Middle frontal gyrus (tissue), 1 donor: Measurements from ENCODE around the gene WRAP73.

Experiments
- DNase-seq: peaks from one replicate; pipeline ENCODE4 v3.0.0-alpha.2; 2015; ENCODE audit warnings: low spot score; ENCODE audit errors: extremely low spot score

The WRAP73 gene

GRCh38 chr1:3669421-3669821 is 19.5 kb upstream of the WRAP73 start:
- no peak for DNase-seq

DNA sequence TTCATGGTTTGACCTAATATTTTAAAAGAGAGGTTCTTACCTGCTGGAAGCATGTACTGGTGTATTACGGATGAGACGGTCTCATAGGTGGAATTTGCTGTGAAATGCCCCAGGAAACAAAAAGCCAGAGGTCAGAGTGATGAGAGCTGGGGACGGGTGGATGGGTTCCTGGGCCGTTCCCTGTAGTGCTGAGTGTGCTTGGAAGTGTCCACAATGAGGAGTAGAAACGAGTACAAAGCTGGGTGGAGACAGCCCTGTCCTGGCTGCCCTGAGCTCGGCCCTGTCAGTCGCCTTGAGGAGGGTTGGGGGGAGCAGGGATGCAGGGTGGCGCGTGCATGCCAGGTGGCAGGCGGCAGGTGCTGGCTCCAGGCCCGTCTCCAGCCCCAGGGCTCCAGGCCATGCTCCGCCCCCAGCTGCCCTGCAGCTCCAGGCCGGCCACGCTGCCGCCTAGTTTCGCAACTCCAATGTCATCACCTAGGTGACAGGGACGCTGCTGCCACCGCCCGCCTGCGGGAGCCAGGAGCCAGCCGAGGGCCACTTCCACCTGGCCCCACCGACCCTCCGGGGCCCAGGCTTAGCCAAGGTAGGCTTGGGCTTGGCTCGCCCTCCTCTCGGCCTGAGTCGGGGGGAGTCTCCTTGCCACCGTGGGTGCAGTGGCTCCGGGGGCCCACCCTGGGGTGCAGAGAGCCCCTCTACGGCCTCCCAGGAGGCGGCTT is 18.8 kb upstream of the WRAP73 start:
- DNase-seq = no peak

- no peak for DNase-seq
Observed at GRCh38 chr1:3668148-3668547, 18.2 kb upstream of the WRAP73 start.

DNA sequence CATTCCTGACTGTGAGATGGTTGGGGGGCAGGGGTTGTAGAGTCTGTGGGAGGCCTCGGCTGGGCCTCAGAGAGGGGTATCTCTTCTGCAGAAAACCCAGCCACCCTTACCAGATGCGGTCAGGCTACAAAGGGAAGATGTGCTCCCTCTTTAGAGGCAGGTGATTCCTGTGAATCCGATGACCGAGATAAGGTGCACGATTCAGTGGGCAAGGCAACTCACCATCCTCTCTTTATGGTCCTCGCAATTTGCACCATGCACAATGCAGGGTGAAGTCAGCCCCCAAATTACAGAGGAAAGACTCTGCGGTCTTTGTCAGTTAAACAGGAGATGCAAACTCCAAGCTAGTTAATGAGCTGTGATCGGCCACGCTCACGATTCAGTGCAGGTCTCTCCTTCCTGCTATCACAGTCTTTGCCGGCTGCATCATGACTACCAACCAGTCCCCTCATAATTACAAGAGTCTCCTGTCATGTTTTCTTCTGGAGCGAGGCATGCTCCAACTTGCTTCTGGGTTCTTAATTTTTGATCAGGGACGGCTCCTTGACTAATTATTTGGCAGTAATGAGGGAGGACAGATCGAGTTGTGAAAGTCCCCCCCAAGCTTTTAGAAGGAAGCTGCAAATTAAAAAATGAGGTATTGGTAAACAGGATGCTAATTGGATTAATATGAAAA is 14.9 kb upstream of the WRAP73 start:
- DNase-seq = no peak

GRCh38 chr1:3663999-3664699 is 14.2 kb upstream of the WRAP73 start:
- DNase-seq = no peak

- DNase-seq = no peak
Observed at GRCh38 chr1:3662080-3662671, 12.3 kb upstream of the WRAP73 start.

DNA sequence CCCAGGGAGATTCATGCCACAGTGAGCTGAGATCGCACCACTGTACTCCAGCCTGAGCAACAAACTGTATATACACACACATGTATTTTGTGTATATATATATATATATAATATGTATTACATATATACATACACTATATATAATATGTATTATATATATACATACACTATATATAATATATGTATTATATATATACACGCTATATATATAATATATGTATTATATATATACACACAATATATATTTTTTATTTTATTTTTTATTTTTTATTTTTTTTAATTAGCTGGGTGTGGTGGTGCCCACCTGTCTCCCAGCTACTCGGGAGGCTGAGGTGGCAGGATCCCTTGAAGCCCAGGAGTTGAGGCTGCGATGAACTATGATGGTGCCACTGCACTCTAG is 11.7 kb upstream of the WRAP73 start:
- DNase-seq = no peak

DNA sequence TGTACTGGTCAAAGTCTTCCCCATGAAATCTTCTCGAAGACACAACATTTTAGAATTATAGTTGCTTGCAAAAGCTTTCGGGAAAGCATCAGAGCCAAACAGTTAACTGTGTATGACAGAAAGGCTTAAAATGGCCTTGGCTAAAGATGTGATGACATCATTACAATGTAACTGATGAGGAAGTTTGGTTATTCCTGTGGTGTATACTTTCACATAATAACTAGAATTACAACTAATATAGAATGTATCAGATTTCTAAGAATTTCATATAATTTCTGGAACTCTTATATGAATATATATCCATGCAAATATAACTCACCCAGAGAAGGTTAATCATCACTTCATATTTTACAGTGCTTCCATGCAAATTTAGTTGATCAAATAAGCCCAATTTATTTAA is 10.8 kb upstream of the WRAP73 start:
- no peak for DNase-seq

DNA sequence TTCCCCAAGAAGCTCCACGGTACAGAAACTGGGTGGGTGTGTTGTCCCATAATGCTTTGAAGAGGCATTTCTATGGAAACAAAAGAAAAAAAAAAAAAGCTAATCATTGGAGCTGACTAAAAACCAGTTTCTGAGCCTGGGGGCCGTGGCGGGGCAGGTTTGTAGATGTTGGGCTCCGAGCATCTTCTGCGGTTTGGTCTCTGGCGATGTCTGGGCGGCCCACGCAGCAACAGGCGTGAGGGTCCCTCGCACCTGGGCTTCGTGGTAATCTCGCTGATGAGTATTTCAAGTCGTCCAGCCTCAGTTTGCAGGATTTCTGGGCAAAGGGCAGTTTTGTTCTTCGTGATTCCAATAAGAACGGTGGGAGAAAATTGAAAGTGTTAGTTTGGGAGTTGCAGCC is 9.2 kb upstream of the WRAP73 start:
- no peak for DNase-seq

DNA sequence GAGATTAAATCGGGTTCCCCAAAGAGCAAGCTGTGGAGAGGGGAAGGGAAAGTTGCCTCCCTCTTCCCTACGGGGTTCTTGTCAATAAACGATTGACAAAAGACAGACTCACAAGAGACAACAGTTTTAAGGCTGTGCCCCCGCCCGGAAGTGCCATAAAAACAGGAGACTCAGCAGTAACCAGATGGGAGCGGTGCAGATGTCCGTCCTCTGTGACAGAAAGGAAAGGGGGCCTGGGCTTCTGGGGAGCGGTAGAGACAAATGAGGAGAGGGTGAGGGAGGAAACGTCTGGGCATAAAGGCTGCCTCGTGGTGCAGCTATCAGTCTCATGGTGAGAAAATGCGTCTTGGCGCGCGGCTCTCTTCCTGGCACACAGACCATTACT is 8.3 kb upstream of the WRAP73 start:
- no peak for DNase-seq

GRCh38 chr1:3657578-3658230 is 7.8 kb upstream of the WRAP73 start:
- DNase-seq = no peak

DNA sequence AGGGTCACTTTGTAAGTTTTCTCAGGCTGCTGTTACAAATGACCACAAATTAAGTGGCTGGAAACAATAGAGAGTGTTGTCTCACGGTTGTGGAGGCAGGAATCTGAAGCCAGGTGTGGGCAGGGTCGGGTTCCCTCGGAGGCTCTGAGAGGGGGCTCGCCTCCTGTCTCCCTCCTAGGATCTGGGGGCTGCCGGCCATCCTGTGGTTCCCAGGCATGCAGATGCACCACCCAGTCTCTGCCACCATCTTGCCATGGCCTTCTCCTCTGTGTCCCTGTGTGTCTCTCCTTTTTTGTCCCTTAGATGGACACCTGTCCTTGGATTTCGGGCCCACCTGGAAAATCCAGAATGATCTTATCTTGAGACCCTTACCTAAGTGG is 7.2 kb upstream of the WRAP73 start:
- DNase-seq = no peak

DNA sequence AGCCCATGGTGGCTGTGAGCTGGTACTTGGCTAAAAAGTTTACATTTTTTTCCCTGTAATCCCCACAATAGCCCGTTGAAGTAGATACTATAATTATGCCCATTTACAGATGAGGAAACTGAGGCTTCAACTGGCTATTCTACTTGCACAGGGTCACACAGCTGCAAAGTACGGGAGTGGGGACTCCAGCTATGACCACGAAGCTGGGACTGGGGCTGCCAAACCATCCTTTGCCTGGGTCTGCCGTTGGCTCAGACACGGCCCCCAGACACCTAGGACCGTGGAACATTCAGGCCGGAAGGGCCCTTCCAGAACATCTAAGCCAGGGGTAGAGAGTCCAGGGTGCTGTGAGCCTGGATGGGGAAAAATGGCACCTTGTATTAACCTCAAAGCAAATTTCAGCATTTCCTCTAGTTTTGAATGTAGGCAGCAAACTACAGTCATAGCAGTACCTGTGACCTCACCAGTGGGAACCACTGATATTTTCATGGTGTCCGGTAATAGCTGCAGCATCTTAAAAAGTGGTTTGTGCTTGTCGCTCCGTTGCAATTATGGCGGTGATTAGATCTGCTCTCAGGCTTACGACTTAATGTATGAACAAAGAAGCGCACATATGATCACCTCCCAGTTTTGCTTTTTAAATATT is 6.7 kb upstream of the WRAP73 start:
- no peak for DNase-seq

DNA sequence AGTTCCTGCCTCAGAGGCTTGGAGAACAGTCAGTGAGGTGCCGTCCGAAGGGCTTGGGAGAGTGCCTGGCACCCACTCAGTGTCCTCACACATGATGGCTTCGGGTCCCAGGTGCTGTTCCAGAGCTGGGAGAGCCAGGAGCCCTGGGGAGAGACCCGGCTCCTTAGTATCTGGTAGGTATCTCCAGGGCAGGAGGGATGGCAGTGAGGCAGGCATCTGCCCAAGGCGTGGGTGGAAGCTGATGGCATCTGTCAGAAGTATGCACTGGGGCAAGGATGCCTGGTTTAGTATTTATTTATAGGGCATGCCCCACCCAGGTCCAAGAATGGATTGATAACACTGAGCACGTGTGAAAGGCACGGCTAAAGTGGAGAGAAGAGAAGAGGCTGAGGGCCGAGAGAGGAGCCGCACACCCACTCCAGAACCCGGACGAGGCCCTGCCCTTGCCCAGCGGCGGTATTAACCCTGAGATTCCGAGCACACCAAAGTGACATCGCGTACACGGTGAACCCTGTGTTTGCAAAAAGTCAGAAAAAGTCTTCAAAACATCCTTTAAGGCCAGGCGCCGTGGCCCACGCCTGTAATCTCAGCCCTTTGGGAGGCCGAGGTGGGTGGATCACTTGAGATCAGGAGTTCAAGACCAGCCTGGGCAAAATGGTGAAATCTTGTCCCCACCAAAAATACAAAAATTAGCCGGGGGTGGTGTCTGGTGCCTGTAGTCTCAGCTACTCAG is 4.8 kb upstream of the WRAP73 start:
- no peak for DNase-seq

GRCh38 chr1:3653286-3653618 is 3.3 kb upstream of the WRAP73 start:
- no peak for DNase-seq

GRCh38 chr1:3652548-3653285 is 2.8 kb upstream of the WRAP73 start:
- no peak for DNase-seq

DNA sequence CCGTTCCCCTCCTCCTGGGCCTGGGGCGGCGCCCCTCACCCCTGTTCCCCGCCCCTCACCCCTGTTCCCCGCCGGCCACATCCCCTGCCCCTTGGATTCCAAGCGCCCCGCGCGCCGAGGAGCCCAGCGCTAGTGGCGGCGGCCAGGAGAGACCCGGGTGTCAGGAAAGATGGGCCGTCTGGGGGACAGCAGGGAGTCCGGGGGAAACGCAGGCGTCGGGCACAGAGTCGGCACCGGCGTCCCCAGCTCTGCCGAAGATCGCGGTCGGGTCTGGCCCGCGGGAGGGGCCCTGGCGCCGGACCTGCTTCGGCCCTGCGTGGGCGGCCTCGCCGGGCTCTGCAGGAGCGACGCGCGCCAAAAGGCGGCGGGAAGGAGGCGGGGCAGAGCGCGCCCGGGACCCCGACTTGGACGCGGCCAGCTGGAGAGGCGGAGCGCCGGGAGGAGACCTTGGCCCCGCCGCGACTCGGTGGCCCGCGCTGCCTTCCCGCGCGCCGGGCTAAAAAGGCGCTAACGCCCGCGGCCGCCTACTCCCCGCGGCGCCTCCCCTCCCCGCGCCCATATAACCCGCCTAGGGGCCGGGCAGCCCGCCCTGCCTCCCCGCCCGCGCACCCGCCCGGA is 2.1 kb upstream of the WRAP73 start, which contains the start of gene TP73:
Gene TP73 (plus strand): TSS at position 587 of the 618 bp plus-strand sequence. CDS start 29,850 bp downstream, outside the sequence.
- DNase-seq = no peak

DNA sequence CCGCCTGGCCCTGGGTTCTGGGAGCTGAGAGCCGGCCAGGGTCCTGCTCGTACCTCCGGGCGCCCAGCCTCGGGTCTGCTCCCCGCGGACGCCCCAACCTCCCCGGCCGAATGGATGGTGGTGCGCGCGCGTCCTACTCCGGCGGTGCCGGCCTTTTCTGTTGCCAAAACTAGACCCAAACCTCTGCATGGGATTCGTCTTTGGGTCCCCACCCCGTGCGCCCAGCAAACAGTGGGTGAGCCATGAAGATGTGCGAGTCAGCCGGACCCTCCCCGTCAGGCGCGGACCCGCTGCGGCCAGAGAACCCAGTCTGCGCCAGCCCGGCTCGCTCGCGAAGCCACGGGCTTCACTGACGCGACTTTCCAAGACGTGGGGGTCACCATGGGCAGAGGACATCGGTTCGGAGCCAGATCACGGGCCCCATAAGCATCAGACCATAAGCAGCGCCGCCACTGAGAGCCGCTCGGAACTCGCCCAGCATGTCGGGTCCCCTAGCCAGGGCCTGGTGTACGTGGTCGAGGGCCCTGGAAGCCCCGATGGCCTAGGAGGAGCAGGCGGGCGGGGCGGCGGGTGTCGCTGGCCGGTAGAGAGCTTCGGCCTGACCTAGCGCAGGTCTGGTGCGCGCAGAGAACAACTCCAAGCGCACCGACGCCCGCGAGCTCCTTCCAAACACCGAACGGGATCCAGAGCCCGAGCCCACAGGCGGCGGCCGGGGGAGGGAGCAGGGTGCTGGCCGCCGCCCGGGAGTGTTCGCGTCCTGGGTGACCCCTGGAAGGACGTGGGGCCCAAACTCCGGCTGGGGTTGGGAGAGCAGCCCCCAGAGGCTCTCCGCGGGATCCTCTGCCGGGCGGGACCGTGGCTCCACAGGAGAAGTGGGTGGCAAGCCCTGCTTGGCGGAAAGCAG is 1.4 kb upstream of the WRAP73 start:
- no peak for DNase-seq
